Neural progenitor cell (in vitro differentiated cells): ENCODE results near the gene ZNF618. TPM values are rescaled to one million over a fixed set of nuclear protein-coding genes. Genes with fewer than 3 reads are reported as not detected.
A peak's percentile ranks its signal among the peaks of the same experiment; 100 is the strongest.

ENCODE experiments used
- DNase-seq: peaks from one replicate; pipeline ENCODE4 v3.0.0-alpha.2; 2016; ENCODE audit warnings: low spot score
- H2AFZ ChIP-seq: fragments of 200-600 bp; sonication (generic); replicated peaks from 2 replicates; pipeline ENCODE4 v1.6.1; 2016; ENCODE audit warnings: antibody characterized with exemption
- H3F3A ChIP-seq: fragments of 200-600 bp; sonication (generic); 2 replicates; pipeline ENCODE4 v1.6.1; 2016; ENCODE audit warnings: antibody characterized with exemption, low read depth
- H3K27ac ChIP-seq: fragments of 200-600 bp; sonication (generic); 2 replicates; pipeline ENCODE4 v1.5.1; 2016; ENCODE audit warnings: mild to moderate bottlenecking
- H3K27me3 ChIP-seq: fragments of 200-600 bp; sonication (generic); 2 replicates; pipeline ENCODE4 v1.6.1; 2016; ENCODE audit warnings: mild to moderate bottlenecking, moderate library complexity
- H3K36me3 ChIP-seq: fragments of 200-600 bp; sonication (generic); 2 replicates; pipeline ENCODE4 v1.5.1; 2016
- H3K4me1 ChIP-seq: fragments of 200-600 bp; sonication (generic); 2 replicates; pipeline ENCODE4 v1.6.1; 2016; ENCODE audit warnings: mixed run types
- H3K4me2 ChIP-seq: fragments of 200-600 bp; sonication (generic); 2 replicates; pipeline ENCODE4 v1.6.1; 2016
- H3K4me3 ChIP-seq: fragments of 200-600 bp; sonication (generic); 2 replicates; pipeline ENCODE4 v1.5.1; 2016
- H3K79me2 ChIP-seq: fragments of 200-600 bp; sonication (generic); 2 replicates; pipeline ENCODE4 v1.6.1; 2016; ENCODE audit warnings: low read depth
- H3K9ac ChIP-seq: fragments of 200-600 bp; sonication (generic); 2 replicates; pipeline ENCODE4 v1.6.1; 2016
- H3K9me3 ChIP-seq: fragments of 200-600 bp; sonication (generic); 2 replicates; pipeline ENCODE4 v1.5.1; 2016; ENCODE audit warnings: low read depth
- H4K20me1 ChIP-seq: fragments of 200-600 bp; sonication (generic); 2 replicates; pipeline ENCODE4 v1.6.1; 2016; ENCODE audit warnings: low read depth
- H3K27ac Mint-ChIP-seq: 3 replicates; pipeline ENCODE4 v1.8.0; 2021; ENCODE audit warnings: mixed read lengths
- H3K27me3 Mint-ChIP-seq: 2 replicates; pipeline ENCODE4 v1.8.0; 2022; ENCODE audit warnings: low read depth, mild to moderate bottlenecking, inconsistent platforms, moderate library complexity, mixed read lengths; ENCODE audit not compliant: insufficient read depth
- H3K36me3 Mint-ChIP-seq: 3 replicates; pipeline ENCODE4 v1.8.0; 2021; ENCODE audit warnings: mixed read lengths
- H3K4me1 Mint-ChIP-seq: 3 replicates; pipeline ENCODE4 v1.8.0; 2021; ENCODE audit warnings: mixed read lengths
- H3K4me3 Mint-ChIP-seq: 3 replicates; pipeline ENCODE4 v1.8.0; 2021; ENCODE audit warnings: mild to moderate bottlenecking, moderate library complexity, mixed read lengths
- H3K9me3 Mint-ChIP-seq: 3 replicates; pipeline ENCODE4 v1.8.0; 2020; ENCODE audit warnings: mixed read lengths
- EZH2 ChIP-seq: fragments of 200-600 bp; sonication (generic); IDR thresholded peaks from 2 replicates; pipeline ENCODE4 v1.6.1; 2017; ENCODE audit warnings: antibody characterized with exemption, mild to moderate bottlenecking, moderate library complexity
- EZH2phosphoT487 ChIP-seq: fragments of 200-600 bp; sonication (generic); IDR thresholded peaks from 2 replicates; pipeline ENCODE4 v1.6.1; 2017; ENCODE audit warnings: antibody characterized with exemption
- total RNA-seq: library from RNA; depleted of rRNA; stranded (reverse); fragments of >200 nt; gene quantifications from 2 replicates; pipeline ENCODE4 v1.2.3, GENCODE V29; 2015; ENCODE audit warnings: low replicate concordance
- TF ChIP-seq, protein P1 (sequence below): fragments of 200-600 bp; sonication (generic); IDR thresholded peaks from 2 replicates; pipeline ENCODE4 v1.5.1; 2017; ENCODE audit warnings: antibody characterized with exemption, mild to moderate bottlenecking

Gene ZNF618
- total RNA-seq, 1 donor from 2014 or later: 10.5 TPM

DNA sequence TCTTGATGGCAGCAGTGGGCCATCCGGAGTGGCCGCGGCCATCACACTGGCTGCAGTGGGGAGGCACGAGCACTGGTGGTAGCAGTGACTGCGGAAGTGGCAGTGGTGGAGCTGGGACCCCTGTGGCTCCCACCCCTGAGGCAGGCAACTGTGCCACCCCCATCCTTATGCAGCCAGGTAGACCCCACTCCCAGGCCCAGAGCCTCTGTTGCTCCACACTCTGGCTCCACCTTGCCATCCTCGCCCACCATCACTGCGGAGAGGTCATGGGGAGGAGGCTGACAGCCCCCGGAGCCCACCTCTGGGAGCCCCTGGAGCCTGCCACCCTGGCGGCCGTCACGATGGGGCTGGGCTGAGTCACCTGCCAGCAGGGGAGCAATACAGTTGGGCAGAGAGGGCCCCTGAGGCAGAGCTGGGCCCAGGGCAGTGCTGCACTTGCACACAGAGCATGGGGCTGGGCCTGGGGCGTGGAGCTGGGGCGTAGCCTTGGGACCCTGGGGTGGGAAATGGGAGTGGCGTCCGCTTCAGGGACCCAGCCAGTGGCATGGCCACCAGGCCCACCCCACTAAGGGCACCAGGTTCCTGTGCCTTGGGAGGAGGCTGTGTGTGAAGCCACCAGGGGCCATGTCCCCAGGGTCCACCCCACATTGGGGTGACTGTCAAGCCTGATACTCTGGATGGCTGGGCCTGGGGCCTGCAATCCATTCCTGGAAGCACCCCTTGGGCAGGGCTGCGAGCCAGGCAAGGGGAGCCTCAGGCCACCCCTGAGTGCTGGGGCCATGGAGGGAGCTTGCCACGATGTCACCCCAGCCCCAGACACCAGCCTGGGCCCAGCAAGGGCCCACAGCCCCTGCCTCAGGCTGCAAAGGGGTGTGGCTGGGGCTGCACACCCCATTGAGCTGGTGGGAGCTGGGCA lies 194.3 kb downstream of the ZNF618 start:
- no peak overlapping the region for H3K27ac ChIP-seq
- H3K4me1 Mint-ChIP-seq: no peaks in the 10 kb centered on the region

DNA sequence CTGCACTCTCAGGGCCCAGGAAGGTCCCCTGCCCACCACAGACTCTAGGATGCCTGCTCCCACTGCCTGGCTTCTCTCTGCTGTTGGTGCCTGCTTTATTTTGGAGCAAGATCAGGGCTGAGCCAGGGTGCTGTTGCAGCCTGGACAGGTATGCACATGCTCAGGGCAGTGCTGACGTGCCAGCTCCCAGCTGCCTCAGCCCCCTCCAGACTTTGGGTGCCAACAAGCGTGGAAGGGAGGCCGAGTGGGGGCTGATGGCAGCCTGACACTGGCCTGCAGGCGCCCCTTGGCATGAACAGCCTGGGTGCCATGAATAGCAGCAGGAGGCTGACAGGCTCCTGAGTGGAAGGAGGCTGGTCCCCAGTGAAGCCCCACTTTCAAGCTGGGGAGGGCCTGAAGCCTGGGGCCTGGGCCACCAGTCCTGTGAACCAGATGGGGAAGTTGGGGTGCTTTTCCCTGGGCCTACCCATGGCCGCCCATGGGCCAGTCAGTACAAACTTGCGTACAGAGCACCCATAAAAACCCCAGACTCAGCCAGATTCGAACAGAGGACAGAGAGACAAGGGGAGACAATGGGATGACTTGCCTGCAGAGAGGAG lies 195.2 kb downstream of the ZNF618 start:
- Mint-ChIP-seq H3K4me1 (no peaks in the 10 kb centered on the region), H3K9me3 (peaks cover 2% of the 10 kb centered on the region), H3K36me3 (no peaks in the 10 kb centered on the region), H3K4me3 (no peak overlapping the region), H3K27ac (no peak overlapping the region), H3K27me3 (peaks cover 5% of the 10 kb centered on the region)
- no peak for TF ChIP-seq EZH2
- Histone ChIP-seq H3K9ac (no peak overlapping the region), H3K4me3 (no peak overlapping the region), H3K9me3 (no peaks in the 10 kb centered on the region), H4K20me1 (no peaks in the 10 kb centered on the region), H3K36me3 (no peaks in the 10 kb centered on the region), H3K4me1 (no peaks in the 10 kb centered on the region), H3F3A (no peaks in the 10 kb centered on the region), H3K79me2 (no peaks in the 10 kb centered on the region), H3K27ac (no peak overlapping the region), H3K27me3 (no peaks in the 10 kb centered on the region), H2AFZ (no peak overlapping the region), H3K4me2 (no peak overlapping the region)
- no peak for DNase-seq

More for the DNA sequence above, 194.3 kb downstream of the ZNF618 start:
- H3K27me3 ChIP-seq: no peaks in the 10 kb centered on the region
- Mint-ChIP-seq H3K9me3 (peaks cover 2% of the 10 kb centered on the region), H3K36me3 (no peaks in the 10 kb centered on the region), H3K27me3 (peaks cover 5% of the 10 kb centered on the region), H3K4me3 (no peak overlapping the region), H3K27ac (no peak overlapping the region)
- no peak overlapping the region for H3K9ac ChIP-seq
- H3K79me2 ChIP-seq: no peaks in the 10 kb centered on the region
- no peak for DNase-seq
- H3K4me1 ChIP-seq: no peaks in the 10 kb centered on the region
- no peak overlapping the region for H2AFZ ChIP-seq
- no peak overlapping the region for H3K4me3 ChIP-seq
- no peaks in the 10 kb centered on the region for H3F3A ChIP-seq
- no peaks in the 10 kb centered on the region for H3K36me3 ChIP-seq
- no peaks in the 10 kb centered on the region for H4K20me1 ChIP-seq
- H3K9me3 ChIP-seq: no peaks in the 10 kb centered on the region
- TF ChIP-seq EZH2 (no peak), EZH2phosphoT487 (no peak)
- TF ChIP-seq, protein P1, sequence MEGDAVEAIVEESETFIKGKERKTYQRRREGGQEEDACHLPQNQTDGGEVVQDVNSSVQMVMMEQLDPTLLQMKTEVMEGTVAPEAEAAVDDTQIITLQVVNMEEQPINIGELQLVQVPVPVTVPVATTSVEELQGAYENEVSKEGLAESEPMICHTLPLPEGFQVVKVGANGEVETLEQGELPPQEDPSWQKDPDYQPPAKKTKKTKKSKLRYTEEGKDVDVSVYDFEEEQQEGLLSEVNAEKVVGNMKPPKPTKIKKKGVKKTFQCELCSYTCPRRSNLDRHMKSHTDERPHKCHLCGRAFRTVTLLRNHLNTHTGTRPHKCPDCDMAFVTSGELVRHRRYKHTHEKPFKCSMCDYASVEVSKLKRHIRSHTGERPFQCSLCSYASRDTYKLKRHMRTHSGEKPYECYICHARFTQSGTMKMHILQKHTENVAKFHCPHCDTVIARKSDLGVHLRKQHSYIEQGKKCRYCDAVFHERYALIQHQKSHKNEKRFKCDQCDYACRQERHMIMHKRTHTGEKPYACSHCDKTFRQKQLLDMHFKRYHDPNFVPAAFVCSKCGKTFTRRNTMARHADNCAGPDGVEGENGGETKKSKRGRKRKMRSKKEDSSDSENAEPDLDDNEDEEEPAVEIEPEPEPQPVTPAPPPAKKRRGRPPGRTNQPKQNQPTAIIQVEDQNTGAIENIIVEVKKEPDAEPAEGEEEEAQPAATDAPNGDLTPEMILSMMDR: no peak
- H3K4me2 ChIP-seq: no peak overlapping the region

DNA sequence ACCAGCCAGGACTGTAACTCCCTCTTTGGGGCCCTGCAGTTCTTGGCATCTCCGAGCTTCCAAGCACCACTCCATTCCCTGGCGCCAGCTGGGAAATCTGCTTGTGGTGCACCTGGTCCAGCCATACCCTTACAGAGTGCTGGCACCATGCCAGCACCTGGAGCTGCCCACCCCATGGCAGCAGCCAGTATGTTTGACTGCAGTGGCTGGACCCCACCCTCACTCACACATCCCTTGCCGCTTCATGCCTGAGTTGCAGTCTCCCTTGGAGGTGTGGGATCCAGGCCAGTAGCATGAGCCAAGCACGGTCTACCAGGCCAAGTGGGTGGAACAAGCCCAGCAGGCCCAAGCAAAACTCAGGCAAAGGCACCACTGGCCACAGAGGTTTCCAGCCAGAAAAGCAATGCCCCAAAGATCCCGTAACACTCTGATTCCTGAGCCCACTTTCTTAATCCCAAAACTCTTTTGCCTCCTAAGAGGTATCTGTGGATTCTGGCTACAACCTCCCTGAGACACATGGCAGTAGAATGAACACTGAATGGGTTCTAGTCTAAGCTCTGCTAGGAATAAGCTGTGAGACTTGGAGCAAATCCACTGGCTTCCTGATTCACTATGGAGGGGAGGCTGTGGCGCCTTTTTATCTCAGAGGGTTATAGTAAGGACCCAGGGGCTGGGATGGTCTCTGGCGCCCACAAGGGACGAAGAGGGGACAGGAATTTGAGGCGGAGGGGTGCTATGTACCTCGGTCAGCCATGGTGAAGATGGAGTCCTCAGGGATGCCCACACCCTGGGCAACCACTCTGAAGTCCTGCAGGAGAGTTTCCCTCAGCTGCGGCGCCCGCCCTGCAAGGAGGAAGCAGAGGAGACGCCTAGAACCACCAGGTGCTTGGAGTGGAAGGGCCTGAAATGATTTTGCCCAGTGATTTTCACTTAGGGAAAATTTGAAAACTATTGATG lies 196.4 kb downstream of the ZNF618 start:
- no peak overlapping the region for H2AFZ ChIP-seq
- H3F3A ChIP-seq: no peaks in the 10 kb centered on the region
- Mint-ChIP-seq H3K9me3 (no peaks in the 10 kb centered on the region), H3K36me3 (no peaks in the 10 kb centered on the region), H3K4me1 (no peaks in the 10 kb centered on the region), H3K27me3 (peaks cover 9% of the 10 kb centered on the region), H3K4me3 (no peak overlapping the region), H3K27ac (no peak overlapping the region)
- no peaks in the 10 kb centered on the region for H3K27me3 ChIP-seq
- H3K27ac ChIP-seq: no peak overlapping the region
- H3K9ac ChIP-seq: no peak overlapping the region
- no peaks in the 10 kb centered on the region for H4K20me1 ChIP-seq
- no peaks in the 10 kb centered on the region for H3K4me1 ChIP-seq
- TF ChIP-seq EZH2: no peak
- TF ChIP-seq, protein P1: peak; percentile 29
- H3K36me3 ChIP-seq: no peaks in the 10 kb centered on the region
- no peak overlapping the region for H3K4me3 ChIP-seq
- no peaks in the 10 kb centered on the region for H3K79me2 ChIP-seq
- H3K4me2 ChIP-seq: no peak overlapping the region
- no peaks in the 10 kb centered on the region for H3K9me3 ChIP-seq
- DNase-seq: peak; percentile 28
